GM23248 (cell line): ENCODE results near the gene PLPP7. TPM values are rescaled to one million over a fixed set of nuclear protein-coding genes. Genes with fewer than 3 reads are reported as not detected.
"Not testable (repeated sequence)": the region's sequence is repeated elsewhere in the genome, so short reads cannot be mapped to it uniquely, and the experiment has no call there.

ENCODE experiments used
- DNase-seq: peaks from one replicate; pipeline ENCODE4 v3.0.0-alpha.2; 2015
- H2AFZ ChIP-seq: fragments of 200-600 bp; sonication (generic); 2 replicates; pipeline ENCODE4 v1.6.1; 2016; ENCODE audit warnings: antibody characterized with exemption
- H3F3A ChIP-seq: fragments of 200-600 bp; sonication (generic); 2 replicates; pipeline ENCODE4 v1.6.1; 2016; ENCODE audit warnings: mild to moderate bottlenecking, antibody characterized with exemption, mixed run types; ENCODE audit not compliant: insufficient read depth
- H3K27ac ChIP-seq: fragments of 200-600 bp; sonication (generic); 2 replicates; pipeline ENCODE4 v1.5.1; 2016; ENCODE audit warnings: mild to moderate bottlenecking
- H3K27me3 ChIP-seq: fragments of 200-600 bp; sonication (generic); replicated peaks from 2 replicates; pipeline ENCODE4 v1.6.1; 2016; ENCODE audit warnings: mild to moderate bottlenecking; ENCODE audit not compliant: insufficient read depth
- H3K36me3 ChIP-seq: fragments of 200-600 bp; sonication (generic); 2 replicates; pipeline ENCODE4 v1.6.1; 2016; ENCODE audit warnings: low read depth, mild to moderate bottlenecking
- H3K4me1 ChIP-seq: fragments of 200-600 bp; sonication (generic); 2 replicates; pipeline ENCODE4 v1.6.1; 2016; ENCODE audit warnings: mild to moderate bottlenecking; ENCODE audit not compliant: insufficient read depth
- H3K4me2 ChIP-seq: fragments of 200-600 bp; sonication (generic); one replicate; pipeline ENCODE4 v1.6.1; 2016; ENCODE audit warnings: mild to moderate bottlenecking; ENCODE audit not compliant: unreplicated experiment
- H3K4me3 ChIP-seq: fragments of 200-600 bp; sonication (generic); 2 replicates; pipeline ENCODE4 v1.5.1; 2016; ENCODE audit warnings: mild to moderate bottlenecking
- H3K79me2 ChIP-seq: fragments of 200-600 bp; sonication (generic); 2 replicates; pipeline ENCODE4 v1.6.1; 2016; ENCODE audit warnings: mild to moderate bottlenecking; ENCODE audit not compliant: insufficient read depth
- H3K9ac ChIP-seq: fragments of 200-600 bp; sonication (generic); 2 replicates; pipeline ENCODE4 v1.6.1; 2016; ENCODE audit warnings: mild to moderate bottlenecking
- H3K9me2 ChIP-seq: fragments of 200-600 bp; sonication (generic); 2 replicates; pipeline ENCODE4 v1.6.1; 2016; ENCODE audit warnings: mixed run types, mild to moderate bottlenecking, moderate library complexity; ENCODE audit not compliant: insufficient read depth
- H3K9me3 ChIP-seq: fragments of 200-600 bp; sonication (generic); one replicate; pipeline ENCODE4 v1.6.1; 2017; ENCODE audit warnings: low read depth
- H4K20me1 ChIP-seq: fragments of 200-600 bp; sonication (generic); 2 replicates; pipeline ENCODE4 v1.6.0; 2016; ENCODE audit not compliant: insufficient read depth
- EZH2 ChIP-seq: fragments of 200-600 bp; sonication (generic); IDR thresholded peaks from 2 replicates; pipeline ENCODE4 v1.6.1; 2018; ENCODE audit warnings: antibody characterized with exemption, mild to moderate bottlenecking; ENCODE audit not compliant: insufficient read depth, poor library complexity, severe bottlenecking
- EZH2phosphoT487 ChIP-seq: fragments of 200-600 bp; sonication (generic); IDR thresholded peaks from 2 replicates; pipeline ENCODE4 v1.6.1; 2018; ENCODE audit warnings: antibody characterized with exemption, moderate library complexity, mild to moderate bottlenecking, low read depth; ENCODE audit not compliant: insufficient read depth
- WGBS, 2 experiments: methylation state at CpG; one replicate each; pipeline ENCODE4 v1.1.6; 2015 to 2017; ENCODE audit warnings: low lambda C conversion rate in 2 of 2, low coverage in 1 of 2; ENCODE audit errors: missing lambda C conversion rate in 2 of 2; 5-methylcytosine and 5-hydroxymethylcytosine counted together
- in situ Hi-C: fragments of 300-500 bp; cut with MboI; formaldehyde crosslinking; loops from 2 replicates; pipeline ENCODE4 v1.15.0; 2020
- polyA plus RNA-seq: library from polyadenylated mRNA; unstranded; fragments of >200 nt; fragmentation: Nextera tagmentation; extraction: Ambion mirVana; gene quantifications from 2 replicates; pipeline ENCODE4 v1.2.1, GENCODE V29; 2016
- total RNA-seq: library from RNA; depleted of rRNA; stranded (reverse); fragments of >200 nt; shearing (Covaris generic); gene quantifications from 2 replicates; pipeline ENCODE4 v1.2.3, GENCODE V29; 2014

Gene PLPP7
- total and polyA plus RNA-seq, 2 experiments from 2014 or later = 0.32 to 0.65 TPM

- no peaks in the 10 kb centered on the region for H3K4me1 ChIP-seq
- no peaks in the 10 kb centered on the region for H3K79me2 ChIP-seq
- H2AFZ ChIP-seq = no peak overlapping the region
- no peaks in the 10 kb centered on the region for H3K36me3 ChIP-seq
- H3K27me3 ChIP-seq = 0 out of 2 replicates have a peak, but pooled peaks cover 1% of the 10 kb centered on the region
- no peak overlapping the region for H3K4me3 ChIP-seq
- no peaks in the 10 kb centered on the region for H3F3A ChIP-seq
- no peak overlapping the region for H3K27ac ChIP-seq
- in situ Hi-C loops = no loop called here
- H4K20me1 ChIP-seq = no peaks in the 10 kb centered on the region
- no peaks in the 10 kb centered on the region for H3K9me2 ChIP-seq
- WGBS, 2 experiments = 69 to 71% methylated on average over 4 of the region's 4 CpGs
- H3K9me3 ChIP-seq = no peaks in the 10 kb centered on the region
- no peak for TF ChIP-seq EZH2
- no peak for TF ChIP-seq EZH2phosphoT487
- no peak overlapping the region for H3K4me2 ChIP-seq
- no peak overlapping the region for H3K9ac ChIP-seq
- DNase-seq = no peak
Observed at GRCh38 chr9:131335368-131335755, 45.8 kb downstream of the PLPP7 start.

GRCh38 chr9:131337131-131337848 lies 47.8 kb downstream of the PLPP7 start:
- no peak overlapping the region for H3K27ac ChIP-seq
- no peak overlapping the region for H3K9ac ChIP-seq
- H3K4me1 ChIP-seq = no peaks in the 10 kb centered on the region
- 75% methylated on average over 16 of the region's 16 CpGs for WGBS, 2 experiments
- H4K20me1 ChIP-seq = no peaks in the 10 kb centered on the region
- H2AFZ ChIP-seq = no peak overlapping the region
- no peak overlapping the region for H3K4me2 ChIP-seq
- in situ Hi-C loops = no loop called here
- no peaks in the 10 kb centered on the region for H3K79me2 ChIP-seq
- peaks cover 10% of the 10 kb centered on the region; the same call in 1 of the 2 replicates for H3K27me3 ChIP-seq
- no peak for DNase-seq
- no peaks in the 10 kb centered on the region for H3K9me2 ChIP-seq
- H3K9me3 ChIP-seq = no peaks in the 10 kb centered on the region
- no peak overlapping the region for H3K4me3 ChIP-seq
- no peaks in the 10 kb centered on the region for H3F3A ChIP-seq
- TF ChIP-seq EZH2 (no peak), EZH2phosphoT487 (no peak)
- H3K36me3 ChIP-seq = no peaks in the 10 kb centered on the region

- H4K20me1 ChIP-seq, H3K27ac ChIP-seq, H2AFZ ChIP-seq, H3K9me2 ChIP-seq, in situ Hi-C loops, H3F3A ChIP-seq, H3K4me1 ChIP-seq, H3K4me3 ChIP-seq, DNase-seq, H3K79me2 ChIP-seq, H3K36me3 ChIP-seq, H3K9ac ChIP-seq, H3K4me2 ChIP-seq, H3K9me3 ChIP-seq: not testable (repeated sequence)
- 87% methylated on average over 5 of the region's 5 CpGs for WGBS, 2 experiments
- H3K27me3 ChIP-seq = peaks cover 15% of the 10 kb centered on the region; the same call in 1 of the 2 replicates
Observed at GRCh38 chr9:131339212-131339611, 49.7 kb downstream of the PLPP7 start.

- H3F3A ChIP-seq, H2AFZ ChIP-seq, in situ Hi-C loops, H4K20me1 ChIP-seq, H3K9ac ChIP-seq, DNase-seq, H3K27ac ChIP-seq, H3K79me2 ChIP-seq, H3K9me2 ChIP-seq, H3K9me3 ChIP-seq, H3K4me3 ChIP-seq, H3K4me2 ChIP-seq, H3K36me3 ChIP-seq, H3K4me1 ChIP-seq: not testable (repeated sequence)
- WGBS, 2 experiments = 83 to 87% methylated on average over 10 to 11 of the region's 11 CpGs
- H3K27me3 ChIP-seq = peaks cover 15% of the 10 kb centered on the region; the same call in 1 of the 2 replicates
Observed at GRCh38 chr9:131344931-131345535, 55.5 kb downstream of the PLPP7 start.
